Measurements from ENCODE around the gene GASK1A.

DNA sequence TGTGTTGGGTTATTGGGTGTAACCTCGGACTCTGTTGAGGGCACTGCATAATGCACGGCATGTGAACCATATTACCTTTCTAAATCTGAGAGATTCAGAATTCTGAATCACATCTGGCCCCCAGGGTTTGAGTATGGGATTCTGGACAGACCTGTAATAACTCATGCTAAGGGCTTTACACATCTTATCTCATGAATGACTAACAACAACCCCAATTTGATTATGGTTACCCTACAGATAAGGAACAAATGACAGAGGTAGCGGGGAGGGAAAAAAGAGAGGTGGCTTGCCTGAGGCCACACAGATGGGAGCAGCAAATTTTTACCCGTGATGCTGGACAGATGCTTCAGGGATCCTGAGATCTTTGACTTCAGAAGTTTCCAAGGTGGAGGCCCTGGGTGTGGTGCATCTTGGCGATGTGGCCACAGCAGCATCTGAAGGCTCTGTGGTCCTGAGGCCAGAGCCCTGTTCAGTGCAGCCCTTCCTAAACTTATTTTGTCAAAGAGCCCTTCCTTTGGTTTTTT lies 83.0 kb downstream of the GASK1A start:
- TF ChIP-seq, protein P1, sequence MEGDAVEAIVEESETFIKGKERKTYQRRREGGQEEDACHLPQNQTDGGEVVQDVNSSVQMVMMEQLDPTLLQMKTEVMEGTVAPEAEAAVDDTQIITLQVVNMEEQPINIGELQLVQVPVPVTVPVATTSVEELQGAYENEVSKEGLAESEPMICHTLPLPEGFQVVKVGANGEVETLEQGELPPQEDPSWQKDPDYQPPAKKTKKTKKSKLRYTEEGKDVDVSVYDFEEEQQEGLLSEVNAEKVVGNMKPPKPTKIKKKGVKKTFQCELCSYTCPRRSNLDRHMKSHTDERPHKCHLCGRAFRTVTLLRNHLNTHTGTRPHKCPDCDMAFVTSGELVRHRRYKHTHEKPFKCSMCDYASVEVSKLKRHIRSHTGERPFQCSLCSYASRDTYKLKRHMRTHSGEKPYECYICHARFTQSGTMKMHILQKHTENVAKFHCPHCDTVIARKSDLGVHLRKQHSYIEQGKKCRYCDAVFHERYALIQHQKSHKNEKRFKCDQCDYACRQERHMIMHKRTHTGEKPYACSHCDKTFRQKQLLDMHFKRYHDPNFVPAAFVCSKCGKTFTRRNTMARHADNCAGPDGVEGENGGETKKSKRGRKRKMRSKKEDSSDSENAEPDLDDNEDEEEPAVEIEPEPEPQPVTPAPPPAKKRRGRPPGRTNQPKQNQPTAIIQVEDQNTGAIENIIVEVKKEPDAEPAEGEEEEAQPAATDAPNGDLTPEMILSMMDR (IDR thresholded peaks at IDR 0.05) = no peak
- no peak for TF ChIP-seq POLR2AphosphoS5 (IDR thresholded peaks at IDR 0.05; ENCODE audit: low read depth, low read length)
- no peak for TF ChIP-seq SIN3A (IDR thresholded peaks at IDR 0.05; ENCODE audit: borderline replicate concordance, insufficient read depth, low read depth, low read length)
